ENCODE data around the gene ZNHIT6.

- no peak for TF ChIP-seq ELK4 (IDR thresholded peaks at IDR 0.05; ENCODE audit: borderline replicate concordance, low read depth, low read length)
- TF ChIP-seq ZNF670 (tag by site-specific recombination; IDR thresholded peaks at IDR 0.05; ENCODE audit: low read depth), result no peak
- no peak for TF ChIP-seq CTCF (tag by site-specific recombination; IDR thresholded peaks at IDR 0.05)
- TF ChIP-seq ZBTB17 (tag by site-specific recombination; IDR thresholded peaks at IDR 0.05), result no peak
- TF ChIP-seq ZNF830 (tag by site-specific recombination; IDR thresholded peaks at IDR 0.05; ENCODE audit: low read depth), result no peak
- TF ChIP-seq ZNF133 (tag by site-specific recombination; IDR thresholded peaks at IDR 0.05), result no peak
- TF ChIP-seq ZNF26 (tag by site-specific recombination; IDR thresholded peaks at IDR 0.05), result no peak
- no peak for TF ChIP-seq ZNF548 (tag by site-specific recombination; IDR thresholded peaks at IDR 0.05)
- TF ChIP-seq YY1 (tag by site-specific recombination; IDR thresholded peaks at IDR 0.05), result no peak
- no peak for TF ChIP-seq ZNF776 (tag by site-specific recombination; IDR thresholded peaks at IDR 0.05; ENCODE audit: borderline replicate concordance)
- TF ChIP-seq ZNF324 (tag by site-specific recombination; IDR thresholded peaks at IDR 0.05), result no peak
- no peak for TF ChIP-seq ATF2 (tag by site-specific recombination; IDR thresholded peaks at IDR 0.05; ENCODE audit: low read depth)
- no peak for TF ChIP-seq ZNF488 (tag by site-specific recombination; IDR thresholded peaks at IDR 0.05)
These were observed 10.3 kb downstream of the ZNHIT6 start for GRCh38 chr1:85697895-85698294.
